C4-2B (cell line): ENCODE results near the gene CYB5R2.

ENCODE experiments used
- H3K27ac ChIP-seq: fragments of 450-650 bp; 2 replicates; pipeline ENCODE4 v1.5.1; 2017
- ZFX ChIP-seq: fragments of 450-650 bp; IDR thresholded peaks from 2 replicates; pipeline ENCODE4 v1.6.1; 2017
- TF ChIP-seq, protein P1 (sequence below): fragments of 450-650 bp; conservative IDR thresholded peaks from 2 replicates; pipeline ENCODE4 v1.5.1; 2017; ENCODE audit warnings: mild to moderate bottlenecking

Gene CYB5R2

DNA sequence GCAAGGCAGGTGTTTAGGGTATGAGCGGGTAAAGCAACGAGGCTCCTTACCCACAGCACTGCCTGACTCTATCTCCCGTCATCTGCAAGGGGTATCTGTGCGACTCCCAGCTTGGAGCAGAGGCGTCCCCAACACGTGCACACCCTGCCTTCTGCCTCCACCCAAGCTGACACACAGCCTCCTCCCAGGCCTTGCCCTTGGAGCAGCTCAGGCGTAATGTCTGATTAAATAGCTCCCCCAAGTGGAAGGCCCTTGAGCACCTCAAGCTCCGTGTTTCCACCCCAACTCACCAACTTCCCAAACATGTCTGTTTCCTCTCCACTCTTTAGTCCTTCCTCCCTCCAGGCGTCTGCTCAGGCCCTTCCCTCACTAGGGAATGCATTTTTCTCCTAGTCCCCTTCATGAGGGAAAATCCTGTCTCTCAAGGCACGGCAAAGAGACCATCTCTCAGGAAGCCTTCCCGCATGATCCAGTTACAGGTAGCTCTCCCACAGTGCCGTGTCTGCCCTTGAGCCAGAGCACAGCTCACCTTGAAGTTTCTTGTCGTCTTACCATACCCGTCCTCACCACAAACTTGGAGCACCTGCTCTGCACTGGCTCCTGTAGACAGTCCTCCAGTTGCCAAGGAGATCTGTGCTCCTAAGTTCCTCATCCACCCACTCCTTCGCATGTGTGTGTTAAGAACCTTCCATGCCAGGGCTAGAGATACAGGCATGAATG is 15.8 kb downstream of the CYB5R2 start:
- TF ChIP-seq, protein P1, sequence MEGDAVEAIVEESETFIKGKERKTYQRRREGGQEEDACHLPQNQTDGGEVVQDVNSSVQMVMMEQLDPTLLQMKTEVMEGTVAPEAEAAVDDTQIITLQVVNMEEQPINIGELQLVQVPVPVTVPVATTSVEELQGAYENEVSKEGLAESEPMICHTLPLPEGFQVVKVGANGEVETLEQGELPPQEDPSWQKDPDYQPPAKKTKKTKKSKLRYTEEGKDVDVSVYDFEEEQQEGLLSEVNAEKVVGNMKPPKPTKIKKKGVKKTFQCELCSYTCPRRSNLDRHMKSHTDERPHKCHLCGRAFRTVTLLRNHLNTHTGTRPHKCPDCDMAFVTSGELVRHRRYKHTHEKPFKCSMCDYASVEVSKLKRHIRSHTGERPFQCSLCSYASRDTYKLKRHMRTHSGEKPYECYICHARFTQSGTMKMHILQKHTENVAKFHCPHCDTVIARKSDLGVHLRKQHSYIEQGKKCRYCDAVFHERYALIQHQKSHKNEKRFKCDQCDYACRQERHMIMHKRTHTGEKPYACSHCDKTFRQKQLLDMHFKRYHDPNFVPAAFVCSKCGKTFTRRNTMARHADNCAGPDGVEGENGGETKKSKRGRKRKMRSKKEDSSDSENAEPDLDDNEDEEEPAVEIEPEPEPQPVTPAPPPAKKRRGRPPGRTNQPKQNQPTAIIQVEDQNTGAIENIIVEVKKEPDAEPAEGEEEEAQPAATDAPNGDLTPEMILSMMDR, result peak; percentile 30
- TF ChIP-seq ZFX, result no peak
- no peak overlapping the region for H3K27ac ChIP-seq

GRCh38 chr11:7656704-7657103 is 16.6 kb downstream of the CYB5R2 start:
- H3K27ac ChIP-seq, result no peak overlapping the region
- TF ChIP-seq, protein P1, result no peak
- TF ChIP-seq ZFX, result no peak

DNA sequence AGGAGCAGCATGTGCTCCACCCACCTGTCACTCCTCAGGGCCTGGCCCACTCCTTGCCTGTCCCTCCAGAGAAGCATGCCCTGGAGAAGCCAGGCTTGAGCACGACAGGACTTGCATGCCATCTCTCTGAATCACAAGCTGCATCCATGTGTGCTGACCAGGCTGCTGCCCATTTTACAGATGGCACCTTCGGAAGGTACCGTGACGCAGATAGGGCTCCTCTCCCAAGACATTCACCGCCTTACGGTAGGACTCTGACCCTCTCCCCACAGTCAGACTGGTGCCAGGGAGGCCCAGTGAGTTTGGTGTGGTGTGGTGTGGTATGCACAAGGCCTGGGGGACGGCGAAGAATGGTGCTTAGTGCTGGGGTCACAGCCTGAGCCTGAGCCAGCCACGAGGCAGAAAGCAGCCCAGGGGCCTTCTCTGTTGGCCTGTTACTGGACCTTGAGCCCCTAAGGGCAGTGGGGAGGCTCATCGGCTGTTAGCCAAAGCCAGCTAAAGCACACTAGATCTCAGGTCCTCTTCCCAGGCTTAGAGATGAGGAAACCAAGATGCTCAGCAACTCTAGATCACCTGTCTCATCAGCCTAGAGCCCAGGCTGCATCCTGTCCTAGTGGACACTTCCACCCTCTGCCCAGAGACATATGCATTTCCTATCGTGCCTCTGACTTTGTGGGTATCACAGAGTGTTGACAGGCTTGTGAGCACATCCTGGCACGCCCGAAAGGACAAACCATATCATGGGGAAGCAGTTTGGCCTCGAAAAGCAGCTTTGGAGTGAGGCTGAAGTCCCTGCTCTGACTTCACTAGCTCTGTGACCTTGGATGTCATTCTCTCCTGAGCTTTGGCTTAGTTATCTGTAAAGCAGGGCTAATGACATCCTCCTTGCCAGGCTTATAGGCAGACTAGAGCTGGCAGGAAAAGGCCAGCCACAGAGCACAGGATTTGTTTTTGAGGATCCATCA is 17.8 kb downstream of the CYB5R2 start:
- H3K27ac ChIP-seq, result no peak overlapping the region
- TF ChIP-seq, protein P1, result no peak
- no peak for TF ChIP-seq ZFX

GRCh38 chr11:7654195-7654705 is 19.1 kb downstream of the CYB5R2 start:
- TF ChIP-seq ZFX, result no peak
- TF ChIP-seq, protein P1, result no peak
- no peak overlapping the region for H3K27ac ChIP-seq

DNA sequence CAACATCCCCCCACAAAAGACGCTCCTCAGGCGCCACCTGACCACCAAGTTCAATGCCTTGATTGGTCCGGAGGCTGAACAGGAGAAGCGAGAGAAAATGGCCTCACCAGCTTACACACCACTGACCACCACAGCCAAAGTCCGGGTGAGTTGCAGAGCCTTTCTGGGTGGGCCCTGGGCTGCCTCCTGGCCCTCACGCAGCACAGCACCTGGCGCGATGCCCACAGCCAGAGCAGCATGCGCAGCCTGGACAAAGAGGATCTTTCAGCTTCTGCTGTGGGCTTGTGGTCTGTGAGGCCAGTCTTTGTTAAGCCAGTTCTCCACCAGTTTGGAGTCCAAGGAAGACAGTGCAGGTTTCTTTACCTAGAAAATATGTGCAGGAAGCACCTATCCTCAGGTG is 21.6 kb downstream of the CYB5R2 start:
- H3K27ac ChIP-seq, result no peak overlapping the region
- no peak for TF ChIP-seq ZFX
- TF ChIP-seq, protein P1, result no peak

- TF ChIP-seq ZFX, result no peak
- TF ChIP-seq, protein P1, result no peak
These were observed 22.2 kb downstream of the CYB5R2 start for GRCh38 chr11:7651140-7651551.

GRCh38 chr11:7648264-7648663 is 25.0 kb downstream of the CYB5R2 start:
- H3K27ac ChIP-seq, result no peak overlapping the region
- no peak for TF ChIP-seq ZFX
- TF ChIP-seq, protein P1, result no peak

More at GRCh38 chr11:7651140-7651551, 22.2 kb downstream of the CYB5R2 start:
- no peak overlapping the region for H3K27ac ChIP-seq
